ENCODE results near the gene THAP7. TPM values are rescaled to one million over a fixed set of nuclear protein-coding genes. Genes with fewer than 3 reads are reported as not detected.

Gene THAP7
- total RNA-seq, 1 donor from 2014 or later = 37.0 TPM

DNA sequence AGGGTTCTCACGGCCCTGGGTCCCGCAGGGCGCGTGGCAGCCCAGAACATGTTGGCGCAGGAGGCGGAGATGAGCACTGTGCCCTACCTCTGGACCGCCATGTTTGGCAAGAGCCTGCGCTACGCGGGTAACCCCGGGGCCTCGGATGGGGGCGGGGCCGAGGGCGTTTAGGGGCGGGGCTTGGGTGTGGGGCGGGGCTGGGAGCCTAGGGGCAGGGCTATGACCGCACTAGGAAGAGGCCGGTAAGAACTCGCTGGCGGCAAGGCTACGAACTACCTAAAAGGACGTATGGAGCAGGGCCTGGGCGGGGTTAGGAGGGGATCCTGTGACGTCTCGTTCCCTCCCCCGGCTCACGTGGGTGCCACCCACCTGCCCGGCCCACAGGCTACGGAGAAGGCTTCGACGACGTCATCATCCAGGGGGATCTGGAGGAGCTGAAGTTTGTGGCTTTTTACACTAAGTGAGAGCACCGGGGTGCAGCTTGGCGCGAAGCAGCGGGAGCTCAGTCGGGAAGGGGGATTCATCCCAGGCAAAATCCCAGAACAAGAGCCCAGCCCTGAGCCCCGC is 22.6 kb downstream of the THAP7 start:
- Mint-ChIP-seq H3K27ac (ENCODE audit: unreplicated experiment) (peak overlapping the region; percentile 95), H3K27me3 (ENCODE audit: low read depth) (no peaks in the 10 kb centered on the region), H3K4me1 (peaks cover 45% of the 10 kb centered on the region), H3K36me3 (ENCODE audit: low read depth) (no peaks in the 10 kb centered on the region), H3K9me3 (no peaks in the 10 kb centered on the region), H3K4me3 (peak overlapping the region; percentile 89)
- no peak for TF ChIP-seq CTCF (conservative IDR thresholded peaks at IDR 0.05)
- DNase-seq (ENCODE audit: low read depth, low spot score) = peak; percentile 50

DNA sequence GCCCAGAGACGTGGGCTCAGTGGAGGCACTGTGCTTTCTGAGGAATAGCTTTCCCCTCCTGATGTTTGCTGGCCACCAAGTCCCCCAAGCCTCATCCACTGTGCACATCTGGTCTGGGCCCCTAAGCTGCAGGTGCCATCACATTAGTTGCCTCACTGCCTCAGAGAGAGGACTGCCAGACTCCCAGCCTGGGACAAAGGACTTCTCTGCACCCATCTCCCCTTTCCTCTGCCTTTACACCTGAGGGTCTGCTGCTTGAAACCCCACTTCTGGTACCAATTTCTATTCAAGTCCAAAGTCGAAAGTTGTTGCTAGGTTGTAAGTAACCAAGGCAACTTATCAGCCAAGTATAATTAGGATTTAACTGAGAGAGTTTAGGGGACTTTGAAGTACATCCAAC is 23.5 kb downstream of the THAP7 start:
- Mint-ChIP-seq H3K9me3 (no peaks in the 10 kb centered on the region), H3K36me3 (ENCODE audit: low read depth) (no peaks in the 10 kb centered on the region), H3K27me3 (ENCODE audit: low read depth) (no peaks in the 10 kb centered on the region), H3K27ac (ENCODE audit: unreplicated experiment) (no peak overlapping the region), H3K4me3 (peak overlapping the region; percentile 89), H3K4me1 (peaks cover 37% of the 10 kb centered on the region)
- DNase-seq (ENCODE audit: low read depth, low spot score) = no peak
- no peak for TF ChIP-seq CTCF (conservative IDR thresholded peaks at IDR 0.05)

GRCh38 chr22:20977516-20978170 is 24.3 kb downstream of the THAP7 start:
- no peaks in the 10 kb centered on the region for H3K9me3 Mint-ChIP-seq
- H3K4me1 Mint-ChIP-seq = peaks cover 30% of the 10 kb centered on the region
- H3K4me3 Mint-ChIP-seq = peak overlapping the region; percentile 71
- no peaks in the 10 kb centered on the region for H3K27me3 Mint-ChIP-seq (ENCODE audit: low read depth)
- no peak for TF ChIP-seq CTCF (conservative IDR thresholded peaks at IDR 0.05)
- no peak overlapping the region for H3K27ac Mint-ChIP-seq (ENCODE audit: unreplicated experiment)
- H3K36me3 Mint-ChIP-seq (ENCODE audit: low read depth) = no peaks in the 10 kb centered on the region
- no peak for DNase-seq (ENCODE audit: low read depth, low spot score)

DNA sequence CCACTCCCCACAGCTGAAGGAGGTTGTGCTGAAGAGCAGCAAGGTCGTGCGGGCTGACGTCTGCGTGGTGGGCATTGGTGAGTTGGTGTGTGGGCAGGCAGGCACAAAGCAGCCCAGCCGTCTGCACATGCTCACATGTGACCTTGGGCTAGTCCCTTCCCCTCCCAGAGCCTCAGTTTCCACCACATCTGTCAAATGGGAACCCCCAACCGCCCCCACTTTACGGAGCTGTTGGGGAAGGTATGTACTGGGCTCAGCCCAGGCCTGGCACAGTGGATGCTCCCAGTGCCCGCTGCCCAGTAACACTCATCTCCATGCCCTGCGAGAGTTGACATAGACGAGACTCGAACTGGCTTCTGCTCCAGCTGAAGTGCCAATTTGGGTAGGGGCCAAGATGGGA is 24.9 kb downstream of the THAP7 start:
- Mint-ChIP-seq H3K27ac (ENCODE audit: unreplicated experiment) (no peak overlapping the region), H3K27me3 (ENCODE audit: low read depth) (no peaks in the 10 kb centered on the region), H3K4me3 (peak overlapping the region; percentile 71), H3K4me1 (peaks cover 31% of the 10 kb centered on the region), H3K36me3 (ENCODE audit: low read depth) (no peaks in the 10 kb centered on the region), H3K9me3 (no peaks in the 10 kb centered on the region)
- no peak for TF ChIP-seq CTCF (conservative IDR thresholded peaks at IDR 0.05)
- no peak for DNase-seq (ENCODE audit: low read depth, low spot score)

- Mint-ChIP-seq H3K4me1 (peaks cover 33% of the 10 kb centered on the region), H3K36me3 (ENCODE audit: low read depth) (no peaks in the 10 kb centered on the region), H3K4me3 (no peak overlapping the region), H3K27me3 (ENCODE audit: low read depth) (no peaks in the 10 kb centered on the region), H3K9me3 (no peaks in the 10 kb centered on the region), H3K27ac (ENCODE audit: unreplicated experiment) (no peak overlapping the region)
- DNase-seq (ENCODE audit: low read depth, low spot score) = no peak
- no peak for TF ChIP-seq CTCF (conservative IDR thresholded peaks at IDR 0.05)
Measured at GRCh38 chr22:20976291-20976877, 25.5 kb downstream of the THAP7 start.

Data from neural crest cell (in vitro differentiated cells).